ENCODE measurements around the gene CTNNBL1.

DNA sequence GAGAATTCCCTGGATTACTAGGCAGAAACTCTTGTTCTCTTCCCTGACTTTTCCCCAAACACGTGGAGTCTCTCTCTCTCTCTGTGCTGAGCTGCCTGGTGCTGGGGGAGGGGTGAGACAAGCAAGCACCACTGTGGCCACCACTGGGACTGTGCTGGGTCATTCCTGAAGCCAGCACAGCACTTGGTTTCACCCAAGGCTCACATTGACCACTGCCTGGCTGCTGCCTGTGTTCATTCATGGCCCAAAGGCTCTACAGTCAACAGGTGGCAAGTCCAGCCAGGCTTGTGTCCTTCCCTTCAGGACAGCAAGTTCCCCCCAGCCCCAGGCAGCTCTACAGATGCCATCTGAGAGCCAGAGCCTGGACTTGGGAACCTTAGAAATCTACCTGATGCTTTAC is 92.2 kb downstream of the CTNNBL1 start:
- TF ChIP-seq, protein P1, sequence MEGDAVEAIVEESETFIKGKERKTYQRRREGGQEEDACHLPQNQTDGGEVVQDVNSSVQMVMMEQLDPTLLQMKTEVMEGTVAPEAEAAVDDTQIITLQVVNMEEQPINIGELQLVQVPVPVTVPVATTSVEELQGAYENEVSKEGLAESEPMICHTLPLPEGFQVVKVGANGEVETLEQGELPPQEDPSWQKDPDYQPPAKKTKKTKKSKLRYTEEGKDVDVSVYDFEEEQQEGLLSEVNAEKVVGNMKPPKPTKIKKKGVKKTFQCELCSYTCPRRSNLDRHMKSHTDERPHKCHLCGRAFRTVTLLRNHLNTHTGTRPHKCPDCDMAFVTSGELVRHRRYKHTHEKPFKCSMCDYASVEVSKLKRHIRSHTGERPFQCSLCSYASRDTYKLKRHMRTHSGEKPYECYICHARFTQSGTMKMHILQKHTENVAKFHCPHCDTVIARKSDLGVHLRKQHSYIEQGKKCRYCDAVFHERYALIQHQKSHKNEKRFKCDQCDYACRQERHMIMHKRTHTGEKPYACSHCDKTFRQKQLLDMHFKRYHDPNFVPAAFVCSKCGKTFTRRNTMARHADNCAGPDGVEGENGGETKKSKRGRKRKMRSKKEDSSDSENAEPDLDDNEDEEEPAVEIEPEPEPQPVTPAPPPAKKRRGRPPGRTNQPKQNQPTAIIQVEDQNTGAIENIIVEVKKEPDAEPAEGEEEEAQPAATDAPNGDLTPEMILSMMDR (IDR thresholded peaks at IDR 0.05): no peak
- TF ChIP-seq POLR2A (IDR thresholded peaks at IDR 0.05): no peak

Data from heart left ventricle (tissue), 13 donors.